ENCODE results near the gene BCL11A.

GRCh38 chr2:60547841-60548240 is 5.6 kb downstream of the BCL11A start:
- TF ChIP-seq CTCF (IDR thresholded peaks at IDR 0.05) (no peak), POLR2AphosphoS5 (IDR thresholded peaks at IDR 0.05; ENCODE audit: low read depth, low read length) (no peak)
